Activated T-cell treated with anti-CD3 and anti-CD28 coated beads for 48 hours (primary cell): Measurements from ENCODE around the gene SLC7A9.
"Not testable (repeated sequence)": the region's sequence is repeated elsewhere in the genome, so short reads cannot be mapped to it uniquely, and the experiment has no call there.

ENCODE experiments used
- DNase-seq: peaks from one replicate; pipeline ENCODE4 v3.0.0-alpha.2; 2020; ENCODE audit warnings: low read depth

SLC7A9 gene

GRCh38 chr19:32864318-32865007, 5.1 kb downstream of the SLC7A9 start:
- DNase-seq: no peak

- DNase-seq: no peak
These were observed 5.7 kb downstream of the SLC7A9 start for GRCh38 chr19:32863841-32864240.

- DNase-seq: no peak
These were observed 6.3 kb downstream of the SLC7A9 start for GRCh38 chr19:32863301-32863700.

GRCh38 chr19:32862741-32863140, 6.8 kb downstream of the SLC7A9 start:
- no peak for DNase-seq

GRCh38 chr19:32862173-32862572, 7.4 kb downstream of the SLC7A9 start:
- no peak for DNase-seq

GRCh38 chr19:32861596-32861995, 8.0 kb downstream of the SLC7A9 start:
- DNase-seq: no peak

GRCh38 chr19:32859591-32859990, 10.0 kb downstream of the SLC7A9 start:
- DNase-seq: no peak

- no peak for DNase-seq
These were observed 11.0 kb downstream of the SLC7A9 start for GRCh38 chr19:32858559-32858958.

- DNase-seq: no peak
These were observed 11.4 kb downstream of the SLC7A9 start for GRCh38 chr19:32858155-32858554.

- no peak for DNase-seq
These were observed 12.0 kb downstream of the SLC7A9 start for GRCh38 chr19:32857584-32857983.

- DNase-seq: not testable (repeated sequence)
These were observed 12.7 kb downstream of the SLC7A9 start for GRCh38 chr19:32856818-32857217.

GRCh38 chr19:32852216-32852615, 17.4 kb downstream of the SLC7A9 start:
- no peak for DNase-seq

- DNase-seq: not testable (repeated sequence)
These were observed 21.5 kb downstream of the SLC7A9 start for GRCh38 chr19:32848035-32848434.

- DNase-seq: no peak
These were observed 25.8 kb downstream of the SLC7A9 start for GRCh38 chr19:32843716-32844245.

- no peak for DNase-seq
These were observed 27.5 kb downstream of the SLC7A9 start for GRCh38 chr19:32842061-32842460.

GRCh38 chr19:32837531-32837930, 32.0 kb downstream of the SLC7A9 start:
- DNase-seq: no peak

- DNase-seq: not testable (repeated sequence)
These were observed 36.2 kb downstream of the SLC7A9 start for GRCh38 chr19:32833388-32833787.

GRCh38 chr19:32832825-32833224, 36.7 kb downstream of the SLC7A9 start:
- not testable (repeated sequence) for DNase-seq

- not testable (repeated sequence) for DNase-seq
These were observed 37.5 kb downstream of the SLC7A9 start for GRCh38 chr19:32832094-32832493.

GRCh38 chr19:32831611-32832010, 38.0 kb downstream of the SLC7A9 start:
- no peak for DNase-seq

- DNase-seq: no peak
These were observed 39.1 kb downstream of the SLC7A9 start for GRCh38 chr19:32830231-32831014.

- DNase-seq: peak; percentile 3
These were observed 40.1 kb downstream of the SLC7A9 start for GRCh38 chr19:32829345-32829896.
